Measurements from ENCODE around the gene LMCD1.

The LMCD1 gene

DNA sequence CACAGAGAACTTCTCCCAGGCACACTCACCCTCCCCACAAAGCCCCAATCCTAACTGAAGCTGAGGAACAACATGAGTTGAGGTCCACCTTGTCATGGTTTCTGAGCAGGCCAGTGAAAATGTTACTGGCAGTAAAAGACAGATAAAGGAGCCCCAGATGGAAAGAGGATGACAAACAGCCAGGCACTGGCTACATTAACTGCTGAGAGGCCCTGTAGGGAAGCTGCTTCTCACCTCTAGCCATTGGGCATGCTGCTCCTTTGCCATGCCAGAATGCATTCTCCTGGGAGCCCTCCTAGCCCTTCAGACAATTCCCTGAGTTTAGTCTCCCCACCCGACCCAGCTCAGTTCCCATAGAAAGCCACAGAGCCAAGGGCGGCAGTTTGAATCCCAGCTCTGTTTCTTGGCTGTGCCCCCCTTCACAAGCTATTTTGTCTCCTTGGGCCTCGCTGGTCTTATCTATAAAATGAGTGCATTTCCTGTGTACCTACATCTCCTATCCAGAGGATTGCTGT, 60.5 kb downstream of the LMCD1 start:
- Histone ChIP-seq H3K27me3 (ENCODE audit: insufficient read depth, poor library complexity, severe bottlenecking) (no peaks in the 10 kb centered on the region), H3K27ac (replicated peaks) (no peak overlapping the region), H3K4me3 (replicated peaks; ENCODE audit: insufficient read depth, low read length) (no peak overlapping the region)
- TF ChIP-seq, protein P1, sequence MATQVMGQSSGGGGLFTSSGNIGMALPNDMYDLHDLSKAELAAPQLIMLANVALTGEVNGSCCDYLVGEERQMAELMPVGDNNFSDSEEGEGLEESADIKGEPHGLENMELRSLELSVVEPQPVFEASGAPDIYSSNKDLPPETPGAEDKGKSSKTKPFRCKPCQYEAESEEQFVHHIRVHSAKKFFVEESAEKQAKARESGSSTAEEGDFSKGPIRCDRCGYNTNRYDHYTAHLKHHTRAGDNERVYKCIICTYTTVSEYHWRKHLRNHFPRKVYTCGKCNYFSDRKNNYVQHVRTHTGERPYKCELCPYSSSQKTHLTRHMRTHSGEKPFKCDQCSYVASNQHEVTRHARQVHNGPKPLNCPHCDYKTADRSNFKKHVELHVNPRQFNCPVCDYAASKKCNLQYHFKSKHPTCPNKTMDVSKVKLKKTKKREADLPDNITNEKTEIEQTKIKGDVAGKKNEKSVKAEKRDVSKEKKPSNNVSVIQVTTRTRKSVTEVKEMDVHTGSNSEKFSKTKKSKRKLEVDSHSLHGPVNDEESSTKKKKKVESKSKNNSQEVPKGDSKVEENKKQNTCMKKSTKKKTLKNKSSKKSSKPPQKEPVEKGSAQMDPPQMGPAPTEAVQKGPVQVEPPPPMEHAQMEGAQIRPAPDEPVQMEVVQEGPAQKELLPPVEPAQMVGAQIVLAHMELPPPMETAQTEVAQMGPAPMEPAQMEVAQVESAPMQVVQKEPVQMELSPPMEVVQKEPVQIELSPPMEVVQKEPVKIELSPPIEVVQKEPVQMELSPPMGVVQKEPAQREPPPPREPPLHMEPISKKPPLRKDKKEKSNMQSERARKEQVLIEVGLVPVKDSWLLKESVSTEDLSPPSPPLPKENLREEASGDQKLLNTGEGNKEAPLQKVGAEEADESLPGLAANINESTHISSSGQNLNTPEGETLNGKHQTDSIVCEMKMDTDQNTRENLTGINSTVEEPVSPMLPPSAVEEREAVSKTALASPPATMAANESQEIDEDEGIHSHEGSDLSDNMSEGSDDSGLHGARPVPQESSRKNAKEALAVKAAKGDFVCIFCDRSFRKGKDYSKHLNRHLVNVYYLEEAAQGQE (IDR thresholded peaks at IDR 0.05; ENCODE audit: insufficient replicate concordance, low read depth): no peak
- TF ChIP-seq GABPA (IDR thresholded peaks at IDR 0.05; ENCODE audit: low read depth): no peak
- no peak for TF ChIP-seq POLR2AphosphoS5 (IDR thresholded peaks at IDR 0.05; ENCODE audit: low read depth)
- TF ChIP-seq, protein P2, sequence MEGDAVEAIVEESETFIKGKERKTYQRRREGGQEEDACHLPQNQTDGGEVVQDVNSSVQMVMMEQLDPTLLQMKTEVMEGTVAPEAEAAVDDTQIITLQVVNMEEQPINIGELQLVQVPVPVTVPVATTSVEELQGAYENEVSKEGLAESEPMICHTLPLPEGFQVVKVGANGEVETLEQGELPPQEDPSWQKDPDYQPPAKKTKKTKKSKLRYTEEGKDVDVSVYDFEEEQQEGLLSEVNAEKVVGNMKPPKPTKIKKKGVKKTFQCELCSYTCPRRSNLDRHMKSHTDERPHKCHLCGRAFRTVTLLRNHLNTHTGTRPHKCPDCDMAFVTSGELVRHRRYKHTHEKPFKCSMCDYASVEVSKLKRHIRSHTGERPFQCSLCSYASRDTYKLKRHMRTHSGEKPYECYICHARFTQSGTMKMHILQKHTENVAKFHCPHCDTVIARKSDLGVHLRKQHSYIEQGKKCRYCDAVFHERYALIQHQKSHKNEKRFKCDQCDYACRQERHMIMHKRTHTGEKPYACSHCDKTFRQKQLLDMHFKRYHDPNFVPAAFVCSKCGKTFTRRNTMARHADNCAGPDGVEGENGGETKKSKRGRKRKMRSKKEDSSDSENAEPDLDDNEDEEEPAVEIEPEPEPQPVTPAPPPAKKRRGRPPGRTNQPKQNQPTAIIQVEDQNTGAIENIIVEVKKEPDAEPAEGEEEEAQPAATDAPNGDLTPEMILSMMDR (IDR thresholded peaks at IDR 0.05; ENCODE audit: insufficient read depth, low read length): no peak
- TF ChIP-seq SPI1 (IDR thresholded peaks at IDR 0.05; ENCODE audit: borderline replicate concordance, low read depth): no peak
- no peak for DNase-seq (ENCODE audit: low read depth in 1 of 2, low spot score in 1 of 2)

DNA sequence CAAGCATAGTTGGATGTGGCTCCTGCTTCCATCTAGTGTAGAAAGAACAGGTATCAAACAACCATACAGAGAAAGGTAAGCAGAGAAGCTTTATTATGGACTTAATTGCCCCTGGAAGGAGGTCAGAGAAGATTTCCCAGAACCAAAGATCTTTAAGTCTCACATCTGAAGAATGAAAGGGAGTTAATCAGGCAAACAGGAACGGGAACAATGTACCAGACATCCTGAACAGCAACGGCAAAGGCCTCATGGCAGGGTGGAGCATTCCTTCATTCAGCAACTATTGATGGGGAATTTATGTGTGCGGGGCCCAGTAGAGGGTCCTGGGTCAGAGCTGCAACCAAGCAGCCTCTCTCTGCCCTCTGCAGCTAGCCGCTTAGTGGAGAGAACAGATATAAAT, 61.5 kb downstream of the LMCD1 start:
- TF ChIP-seq SPI1 (IDR thresholded peaks at IDR 0.05; ENCODE audit: borderline replicate concordance, low read depth): no peak
- no peak for TF ChIP-seq GABPA (IDR thresholded peaks at IDR 0.05; ENCODE audit: low read depth)
- TF ChIP-seq, protein P1 (IDR thresholded peaks at IDR 0.05; ENCODE audit: insufficient replicate concordance, low read depth): no peak
- TF ChIP-seq, protein P2 (IDR thresholded peaks at IDR 0.05; ENCODE audit: insufficient read depth, low read length): no peak
- no peak for TF ChIP-seq POLR2AphosphoS5 (IDR thresholded peaks at IDR 0.05; ENCODE audit: low read depth)

DNA sequence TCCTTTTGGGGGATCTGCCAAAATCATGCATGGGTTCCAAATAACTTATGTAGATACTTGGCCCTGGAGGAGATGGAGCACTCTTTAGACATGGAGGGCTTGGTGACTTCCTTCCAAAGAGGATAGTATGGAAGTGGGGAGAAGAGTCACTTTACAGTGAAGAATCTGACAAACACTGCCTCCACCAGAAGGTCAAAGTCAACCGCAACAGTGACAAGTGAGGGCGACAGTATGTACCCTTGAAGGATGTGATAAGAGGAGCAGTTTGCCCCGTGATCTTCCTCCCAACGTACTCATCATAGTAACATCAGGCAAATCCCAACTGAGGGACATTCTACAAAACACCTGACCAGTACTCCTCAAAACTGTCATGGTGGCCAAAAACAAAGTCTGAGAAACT, 62.0 kb downstream of the LMCD1 start:
- Histone ChIP-seq H3K4me3 (replicated peaks; ENCODE audit: insufficient read depth, low read length) (no peak overlapping the region), H3K27me3 (ENCODE audit: insufficient read depth, poor library complexity, severe bottlenecking) (no peaks in the 10 kb centered on the region), H3K27ac (replicated peaks) (no peak overlapping the region)
- no peak for DNase-seq (ENCODE audit: low read depth in 1 of 2, low spot score in 1 of 2)
- no peak for TF ChIP-seq SPI1 (IDR thresholded peaks at IDR 0.05; ENCODE audit: borderline replicate concordance, low read depth)
- TF ChIP-seq, protein P2 (IDR thresholded peaks at IDR 0.05; ENCODE audit: insufficient read depth, low read length): no peak

More for the DNA sequence above, 61.5 kb downstream of the LMCD1 start:
- Histone ChIP-seq H3K27ac (replicated peaks) (no peak overlapping the region), H3K27me3 (ENCODE audit: insufficient read depth, poor library complexity, severe bottlenecking) (no peaks in the 10 kb centered on the region), H3K4me3 (replicated peaks; ENCODE audit: insufficient read depth, low read length) (no peak overlapping the region)
- DNase-seq (ENCODE audit: low read depth in 1 of 2, low spot score in 1 of 2): no peak

DNA sequence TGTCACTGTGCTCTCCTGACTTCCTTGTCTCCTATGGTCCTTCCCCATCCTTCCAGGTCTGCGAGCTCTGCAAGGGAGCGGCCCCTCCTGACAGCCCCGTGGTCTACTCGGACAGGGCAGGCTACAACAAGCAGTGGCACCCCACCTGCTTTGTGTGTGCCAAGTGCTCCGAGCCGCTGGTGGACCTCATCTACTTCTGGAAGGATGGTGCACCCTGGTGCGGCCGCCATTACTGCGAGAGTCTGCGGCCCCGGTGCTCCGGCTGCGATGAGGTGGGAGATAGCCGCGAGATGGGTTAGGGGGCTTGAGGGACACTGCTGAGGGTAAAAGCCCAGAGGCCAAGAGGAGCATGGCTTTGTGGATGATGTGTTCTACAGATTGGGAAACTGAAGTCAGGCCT, 63.8 kb downstream of the LMCD1 start:
- no peak overlapping the region for H3K4me3 ChIP-seq (replicated peaks; ENCODE audit: insufficient read depth, low read length)
- no peak for TF ChIP-seq SPI1 (IDR thresholded peaks at IDR 0.05; ENCODE audit: borderline replicate concordance, low read depth)
- TF ChIP-seq GABPA (IDR thresholded peaks at IDR 0.05; ENCODE audit: low read depth): no peak
- TF ChIP-seq, protein P1 (IDR thresholded peaks at IDR 0.05; ENCODE audit: insufficient replicate concordance, low read depth): no peak
- no peak for TF ChIP-seq POLR2AphosphoS5 (IDR thresholded peaks at IDR 0.05; ENCODE audit: low read depth)
- TF ChIP-seq, protein P2 (IDR thresholded peaks at IDR 0.05; ENCODE audit: insufficient read depth, low read length): no peak
- no peak overlapping the region for H3K27ac ChIP-seq (replicated peaks)
- no peak for DNase-seq (ENCODE audit: low read depth in 1 of 2, low spot score in 1 of 2)
- no peaks in the 10 kb centered on the region for H3K27me3 ChIP-seq (ENCODE audit: insufficient read depth, poor library complexity, severe bottlenecking)
